IMR-90 (cell line): Measurements from ENCODE around the gene PRDM2. TPM values are rescaled to one million over a fixed set of nuclear protein-coding genes. Genes with fewer than 3 reads are reported as not detected.

Experiments used
- ATAC-seq: fragments of 200-7000 bp; cut with Tn5 transposase; 2 replicates; pipeline ENCODE4 v1.9.1; 2020; ENCODE audit warnings: low read depth, mild to moderate bottlenecking, moderate library complexity
- BruUV-seq: library from RNA; stranded (reverse); fragments of 400-500 nt; replicated peaks from 2 replicates; lab custom pipeline; 2021; lab: Mats Ljungman, UMichigan
- CTCF ChIA-PET: fragments of 300-600 bp; formaldehyde crosslinking; extraction: SDS; loops from one replicate; lab custom pipeline; 2021; ENCODE audit warnings: antibody characterized with exemption; lab: Yijun Ruan, JAX
- POLR2A ChIA-PET: fragments of 300-600 bp; sonication (Branson Sonifier 250); formaldehyde crosslinking; loops from one replicate; lab custom pipeline; 2022; ENCODE audit warnings: antibody characterized with exemption; ENCODE audit not compliant: unreplicated experiment; lab: Charles Lee
- DNase-seq: peaks from one replicate; pipeline ENCODE4 v3.0.0; 2013
- H2AFZ ChIP-seq: replicated peaks from 2 replicates; pipeline ENCODE3; 2013; ENCODE audit warnings: low read length, mild to moderate bottlenecking; ENCODE audit not compliant: poor library complexity
- H2AK5ac ChIP-seq: 2 replicates; pipeline ENCODE4 v1.6.1; 2013; ENCODE audit warnings: low read depth, low read length, inconsistent platforms
- H2AK9ac ChIP-seq: replicated peaks from 2 replicates; pipeline ENCODE3; 2013; ENCODE audit warnings: mild to moderate bottlenecking, low read depth, low read length, moderate library complexity; ENCODE audit not compliant: poor library complexity
- H2BK120ac ChIP-seq: 2 replicates; pipeline ENCODE4 v1.6.1; 2013; ENCODE audit warnings: low read depth, low read length, inconsistent platforms
- H2BK15ac ChIP-seq: 3 replicates; pipeline ENCODE4 v1.6.1; 2013; ENCODE audit warnings: low read depth, low read length, inconsistent platforms
- H2BK20ac ChIP-seq: 2 replicates; pipeline ENCODE4 v1.6.1; 2013; ENCODE audit warnings: low read depth, mild to moderate bottlenecking, inconsistent platforms, low read length, moderate library complexity
- H2BK5ac ChIP-seq: 2 replicates; pipeline ENCODE4 v1.6.1; 2013; ENCODE audit warnings: mild to moderate bottlenecking, low read depth, low read length, inconsistent platforms; ENCODE audit not compliant: poor library complexity, severe bottlenecking
- H3K14ac ChIP-seq: replicated peaks from 2 replicates; pipeline ENCODE4 v1.6.1; 2013; ENCODE audit warnings: low read depth, low read length, inconsistent platforms
- H3K18ac ChIP-seq: 2 replicates; pipeline ENCODE4 v1.6.1; 2013; ENCODE audit warnings: low read depth, low read length, control low read depth
- H3K23ac ChIP-seq: 2 replicates; pipeline ENCODE4 v1.6.1; 2013; ENCODE audit warnings: low read depth, low read length, inconsistent platforms
- H3K27ac ChIP-seq: 2 replicates; pipeline ENCODE4 v1.5.1; 2013; ENCODE audit warnings: mild to moderate bottlenecking, control low read depth, low read length; ENCODE audit not compliant: insufficient read depth
- H3K27me3 ChIP-seq: 2 replicates; pipeline ENCODE4 v1.6.1; 2013; ENCODE audit warnings: low read length; ENCODE audit not compliant: control insufficient read depth, insufficient read depth
- H3K36me3 ChIP-seq: 2 replicates; pipeline ENCODE4 v1.6.1; 2013; ENCODE audit warnings: low read length, mixed read lengths; ENCODE audit not compliant: control insufficient read depth, insufficient read depth
- H3K4ac ChIP-seq: 2 replicates; pipeline ENCODE4 v1.6.1; 2013; ENCODE audit warnings: low read depth, low read length, inconsistent platforms
- H3K4me1 ChIP-seq: 2 replicates; pipeline ENCODE4 v1.6.1; 2013; ENCODE audit warnings: low read length, mixed read lengths; ENCODE audit not compliant: control insufficient read depth, insufficient read depth
- H3K4me2 ChIP-seq: 2 replicates; pipeline ENCODE4 v1.6.1; 2013; ENCODE audit warnings: low read depth, mild to moderate bottlenecking, control low read depth, low read length, moderate library complexity
- H3K4me3 ChIP-seq: 2 replicates; pipeline ENCODE4 v1.5.1; 2013; ENCODE audit warnings: low read depth, mild to moderate bottlenecking, control low read depth, low read length, moderate library complexity; ENCODE audit not compliant: insufficient read depth
- H3K56ac ChIP-seq: 2 replicates; pipeline ENCODE4 v1.6.1; 2013; ENCODE audit warnings: low read length, inconsistent platforms; ENCODE audit not compliant: insufficient read depth; ENCODE audit errors: extremely low read depth
- H3K79me1 ChIP-seq, 2 experiments: 2 replicates each; pipeline ENCODE4 v1.6.1; 2013; ENCODE audit warnings: low read length in 2 of 2, inconsistent platforms in 1 of 2, low read depth in 1 of 2
- H3K9ac ChIP-seq: 2 replicates; pipeline ENCODE4 v1.6.1; 2013; ENCODE audit warnings: low read depth, low read length, control low read depth
- H3K9me1 ChIP-seq: 2 replicates; pipeline ENCODE4 v1.6.1; 2013; ENCODE audit warnings: low read length, inconsistent platforms; ENCODE audit not compliant: insufficient read depth
- H3K9me3 ChIP-seq: 2 replicates; pipeline ENCODE4 v1.6.1; 2013; ENCODE audit warnings: low read length; ENCODE audit not compliant: control insufficient read depth, insufficient read depth
- H4K20me1 ChIP-seq: 2 replicates; pipeline ENCODE4 v1.6.1; 2013; ENCODE audit warnings: low read length, inconsistent platforms; ENCODE audit not compliant: insufficient read depth
- H4K5ac ChIP-seq: 2 replicates; pipeline ENCODE4 v1.6.1; 2013; ENCODE audit warnings: mild to moderate bottlenecking, low read depth, low read length, control low read depth
- H4K8ac ChIP-seq, 2 experiments: 2 replicates each; pipeline ENCODE4 v1.6.1; 2013; ENCODE audit warnings: low read depth in 2 of 2, low read length in 2 of 2, control low read depth in 1 of 2, inconsistent platforms in 1 of 2
- H4K91ac ChIP-seq: 2 replicates; pipeline ENCODE4 v1.6.1; 2013; ENCODE audit warnings: low read depth, low read length, inconsistent platforms; ENCODE audit not compliant: insufficient read depth
- BHLHE40 ChIP-seq: fragments of 150-350 bp; IDR thresholded peaks from 2 replicates; pipeline ENCODE4 v1.6.1; 2016; ENCODE audit warnings: mild to moderate bottlenecking, low read depth, low read length
- ELK1 ChIP-seq: fragments of 150-350 bp; IDR thresholded peaks from 2 replicates; pipeline ENCODE4 v1.6.1; 2016; ENCODE audit warnings: low read depth, mild to moderate bottlenecking, low read length, moderate library complexity, borderline replicate concordance
- FOS ChIP-seq: fragments of 150-350 bp; IDR thresholded peaks from 2 replicates; pipeline ENCODE4 v1.6.1; 2016; ENCODE audit warnings: low read depth, low read length
- MAZ ChIP-seq: IDR thresholded peaks from 2 replicates; pipeline ENCODE4 v1.6.1; 2012; ENCODE audit warnings: low read depth, mild to moderate bottlenecking, low read length, improper control_type of control experiment, moderate library complexity, borderline replicate concordance
- MXI1 ChIP-seq: IDR thresholded peaks from 2 replicates; pipeline ENCODE4 v1.6.1; 2012; ENCODE audit warnings: low read depth, mild to moderate bottlenecking, low read length, moderate library complexity, borderline replicate concordance
- NFE2L2 ChIP-seq: fragments of 150-350 bp; IDR thresholded peaks from 2 replicates; pipeline ENCODE4 v1.6.1; 2016; ENCODE audit warnings: low read depth, mild to moderate bottlenecking, low read length
- POLR2A ChIP-seq: IDR thresholded peaks from 2 replicates; pipeline ENCODE4 v1.6.1; 2012; ENCODE audit warnings: mild to moderate bottlenecking, low read depth, low read length
- RCOR1 ChIP-seq: IDR thresholded peaks from 2 replicates; pipeline ENCODE4 v1.6.1; 2012; ENCODE audit warnings: mild to moderate bottlenecking, low read length, improper control_type of control experiment; ENCODE audit not compliant: insufficient replicate concordance
- RFX5 ChIP-seq: IDR thresholded peaks from 2 replicates; pipeline ENCODE4 v1.8.0; 2012; ENCODE audit warnings: low read depth, mild to moderate bottlenecking, low read length, moderate library complexity
- SMC3 ChIP-seq: fragments of 150-350 bp; IDR thresholded peaks from 2 replicates; pipeline ENCODE4 v1.6.1; 2016; ENCODE audit warnings: low read depth, mild to moderate bottlenecking, antibody characterized with exemption, low read length, moderate library complexity
- USF2 ChIP-seq: fragments of 150-350 bp; IDR thresholded peaks from 2 replicates; pipeline ENCODE4 v1.6.1; 2017; ENCODE audit warnings: mild to moderate bottlenecking, antibody characterized with exemption, low read length, low read depth
- WGBS, 2 experiments: methylation state at CpG; one replicate each; pipeline versions ENCODE4 v1.1.5 to v1.1.7; 2013; ENCODE audit warnings: missing lambda C conversion rate in 2 of 2; ENCODE audit not compliant: insufficient read length in 1 of 2; ENCODE audit errors: extremely low coverage in 2 of 2; 5-methylcytosine and 5-hydroxymethylcytosine counted together
- dilution Hi-C: fragments of 300-500 bp; cut with HindIII; formaldehyde crosslinking; loops from one replicate; pipeline ENCODE4 v1.14.3; 2018; ENCODE audit warnings: low sequenced_read_pairs; ENCODE audit not compliant: unreplicated experiment
- in situ Hi-C: fragments of 300-500 bp; cut with MboI; formaldehyde crosslinking; loops from 3 replicates; pipeline ENCODE4 v1.14.3; 2019; ENCODE audit warnings: low sequenced_read_pairs, inconsistent platforms, mixed read lengths
- intact Hi-C: fragments of 100-400 bp; cut with micrococcal nuclease; formaldehyde crosslinking; loops from 2 replicates; pipeline ENCODE4 v1.10.0; 2022
- polyA plus RNA-seq, 3 experiments: library from polyadenylated mRNA; depleted of rRNA; stranded (reverse); fragments of >200 nt; gene quantifications; 2 replicates each; pipeline ENCODE4 v1.2.3, GENCODE V29; 2012; ENCODE audit warnings: low replicate concordance in 1 of 3
- total RNA-seq: library from RNA; depleted of rRNA; stranded (reverse); fragments of >200 nt; gene quantifications from 2 replicates; pipeline ENCODE4 v1.2.3, GENCODE V29; 2012
- TF ChIP-seq, protein P1 (sequence below): conservative IDR thresholded peaks from 2 replicates; pipeline ENCODE4 v1.5.1; 2012; ENCODE audit warnings: mild to moderate bottlenecking, low read depth, low read length, improper control_type of control experiment

Gene PRDM2
- total and polyA plus RNA-seq, 2 of the 4 experiments (the other 2 are of a cell fraction), result 3.4 to 8.9 TPM

DNA sequence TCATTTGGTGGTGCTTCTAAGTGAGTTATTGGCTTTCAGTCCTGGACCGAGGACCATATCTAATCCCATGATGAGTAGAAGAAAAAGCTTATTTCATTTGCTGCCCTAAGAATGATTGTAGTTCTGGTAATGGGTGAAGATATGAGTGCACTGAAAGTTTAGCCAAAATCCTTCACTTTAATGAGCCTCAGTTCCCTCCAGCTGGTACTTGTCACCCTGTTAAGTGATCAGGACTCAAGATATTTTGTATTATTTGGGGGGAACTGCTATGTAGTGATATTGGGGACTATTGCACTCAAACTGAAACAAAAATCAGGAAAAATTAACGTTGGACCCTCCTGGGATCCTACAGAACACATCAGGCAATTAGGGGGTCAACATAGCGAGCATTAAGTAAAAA, 165.9 kb downstream of the PRDM2 start:
- ChIA-PET POLR2A (no interaction called here), CTCF (no interaction called here)
- ATAC-seq (no peak), DNase-seq (no peak)
- Histone ChIP-seq H3K9me1 (no peaks in the 10 kb centered on the region), H3K18ac (no peak overlapping the region), H2BK120ac (no peak overlapping the region), H3K4me1 (no peaks in the 10 kb centered on the region), H3K79me1 (no peaks in the 10 kb centered on the region), H3K56ac (no peak overlapping the region), H4K8ac (no peak overlapping the region), H2BK5ac (no peak overlapping the region), H3K9me3 (peaks cover 11% of the 10 kb centered on the region), H2AK5ac (no peak overlapping the region), H3K4ac (no peak overlapping the region), H2BK20ac (no peak overlapping the region), H3K23ac (no peak overlapping the region), H2AFZ (no peak overlapping the region), H3K27ac (no peak overlapping the region), H2BK15ac (no peak overlapping the region), H2AK9ac (no peak overlapping the region), H4K5ac (no peak overlapping the region), H4K20me1 (no peaks in the 10 kb centered on the region), H3K9ac (no peak overlapping the region), H3K4me3 (no peak overlapping the region), H3K27me3 (no peaks in the 10 kb centered on the region), H4K91ac (no peak overlapping the region), H3K36me3 (no peaks in the 10 kb centered on the region), H3K14ac (no peak overlapping the region), H3K4me2 (no peak overlapping the region)
- in situ Hi-C loops (no loop called here), intact Hi-C loops (no loop called here), dilution Hi-C loops (no loop called here)
- BruUV-seq, result no TSS peak
- TF ChIP-seq NFE2L2 (no peak), POLR2A (no peak), USF2 (no peak), SMC3 (no peak), FOS (no peak), RCOR1 (no peak), RFX5 (no peak), ELK1 (no peak), BHLHE40 (no peak), MAZ (no peak), MXI1 (no peak)
- TF ChIP-seq, protein P1, sequence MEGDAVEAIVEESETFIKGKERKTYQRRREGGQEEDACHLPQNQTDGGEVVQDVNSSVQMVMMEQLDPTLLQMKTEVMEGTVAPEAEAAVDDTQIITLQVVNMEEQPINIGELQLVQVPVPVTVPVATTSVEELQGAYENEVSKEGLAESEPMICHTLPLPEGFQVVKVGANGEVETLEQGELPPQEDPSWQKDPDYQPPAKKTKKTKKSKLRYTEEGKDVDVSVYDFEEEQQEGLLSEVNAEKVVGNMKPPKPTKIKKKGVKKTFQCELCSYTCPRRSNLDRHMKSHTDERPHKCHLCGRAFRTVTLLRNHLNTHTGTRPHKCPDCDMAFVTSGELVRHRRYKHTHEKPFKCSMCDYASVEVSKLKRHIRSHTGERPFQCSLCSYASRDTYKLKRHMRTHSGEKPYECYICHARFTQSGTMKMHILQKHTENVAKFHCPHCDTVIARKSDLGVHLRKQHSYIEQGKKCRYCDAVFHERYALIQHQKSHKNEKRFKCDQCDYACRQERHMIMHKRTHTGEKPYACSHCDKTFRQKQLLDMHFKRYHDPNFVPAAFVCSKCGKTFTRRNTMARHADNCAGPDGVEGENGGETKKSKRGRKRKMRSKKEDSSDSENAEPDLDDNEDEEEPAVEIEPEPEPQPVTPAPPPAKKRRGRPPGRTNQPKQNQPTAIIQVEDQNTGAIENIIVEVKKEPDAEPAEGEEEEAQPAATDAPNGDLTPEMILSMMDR, result no peak
- WGBS, 2 experiments, result 0% methylated on average over 1 of the region's 3 CpGs; no CpG with 5 or more reads in 1 of the 2 experiments
